Neural crest cell (in vitro differentiated cells): ENCODE results near the gene RABGAP1L. TPM values are rescaled to one million over a fixed set of nuclear protein-coding genes. Genes with fewer than 3 reads are reported as not detected.

ENCODE experiments used
- DNase-seq: peaks from one replicate; pipeline ENCODE4 v3.0.0; 2021; ENCODE audit warnings: low read depth, mixed read lengths, low spot score
- H3K27ac Mint-ChIP-seq: one replicate; pipeline ENCODE4 v1.8.0; 2021; ENCODE audit warnings: mild to moderate bottlenecking, mixed read lengths; ENCODE audit not compliant: unreplicated experiment
- H3K27me3 Mint-ChIP-seq: 2 replicates; pipeline ENCODE4 v1.8.0; 2021; ENCODE audit warnings: low read depth, mild to moderate bottlenecking, mixed read lengths
- H3K36me3 Mint-ChIP-seq: 2 replicates; pipeline ENCODE4 v1.8.0; 2021; ENCODE audit warnings: low read depth, mild to moderate bottlenecking, mixed read lengths
- H3K4me1 Mint-ChIP-seq: 2 replicates; pipeline ENCODE4 v1.8.0; 2021; ENCODE audit warnings: mixed read lengths
- H3K4me3 Mint-ChIP-seq: one replicate; pipeline ENCODE4 v1.8.0; 2021; ENCODE audit warnings: mild to moderate bottlenecking, mixed read lengths
- H3K9me3 Mint-ChIP-seq: 2 replicates; pipeline ENCODE4 v1.8.0; 2021; ENCODE audit warnings: mixed read lengths
- CTCF ChIP-seq: fragments of 200-600 bp; sonication (generic); conservative IDR thresholded peaks from 2 replicates; pipeline ENCODE4 v1.5.0; 2021; ENCODE audit warnings: antibody characterized with exemption, mild to moderate bottlenecking
- total RNA-seq: library from RNA; stranded (reverse); gene quantifications from 2 replicates; pipeline ENCODE4 v1.2.1, GENCODE V29; 2021

The RABGAP1L gene
- total RNA-seq, 1 donor from 2014 or later, result 25.6 TPM

DNA sequence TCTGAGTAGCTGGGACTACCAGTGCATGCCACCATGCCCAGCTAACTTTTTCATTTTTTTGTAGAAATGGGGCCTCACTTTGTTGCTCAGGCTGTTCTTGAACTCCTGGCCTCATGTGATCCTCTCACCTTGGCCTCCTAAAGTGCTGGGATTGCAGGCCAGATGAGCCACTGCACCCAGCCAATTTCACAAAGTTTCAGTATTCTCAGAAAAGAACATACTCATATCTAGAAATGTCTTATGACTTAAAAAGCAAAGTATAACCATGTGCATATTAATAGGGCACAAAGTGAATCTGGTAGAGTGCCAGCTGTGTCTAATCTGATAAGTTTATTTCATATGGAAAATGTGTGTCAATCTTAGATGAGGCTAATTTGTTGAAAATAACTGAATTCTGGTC is 752.9 kb downstream of the RABGAP1L start:
- H3K27me3 Mint-ChIP-seq, result no peaks in the 10 kb centered on the region
- H3K36me3 Mint-ChIP-seq, result no peaks in the 10 kb centered on the region
- no peak for TF ChIP-seq CTCF
- H3K27ac Mint-ChIP-seq, result no peak overlapping the region
- no peaks in the 10 kb centered on the region for H3K4me1 Mint-ChIP-seq
- H3K4me3 Mint-ChIP-seq, result no peak overlapping the region
- no peak for DNase-seq
- peaks cover 4% of the 10 kb centered on the region for H3K9me3 Mint-ChIP-seq

DNA sequence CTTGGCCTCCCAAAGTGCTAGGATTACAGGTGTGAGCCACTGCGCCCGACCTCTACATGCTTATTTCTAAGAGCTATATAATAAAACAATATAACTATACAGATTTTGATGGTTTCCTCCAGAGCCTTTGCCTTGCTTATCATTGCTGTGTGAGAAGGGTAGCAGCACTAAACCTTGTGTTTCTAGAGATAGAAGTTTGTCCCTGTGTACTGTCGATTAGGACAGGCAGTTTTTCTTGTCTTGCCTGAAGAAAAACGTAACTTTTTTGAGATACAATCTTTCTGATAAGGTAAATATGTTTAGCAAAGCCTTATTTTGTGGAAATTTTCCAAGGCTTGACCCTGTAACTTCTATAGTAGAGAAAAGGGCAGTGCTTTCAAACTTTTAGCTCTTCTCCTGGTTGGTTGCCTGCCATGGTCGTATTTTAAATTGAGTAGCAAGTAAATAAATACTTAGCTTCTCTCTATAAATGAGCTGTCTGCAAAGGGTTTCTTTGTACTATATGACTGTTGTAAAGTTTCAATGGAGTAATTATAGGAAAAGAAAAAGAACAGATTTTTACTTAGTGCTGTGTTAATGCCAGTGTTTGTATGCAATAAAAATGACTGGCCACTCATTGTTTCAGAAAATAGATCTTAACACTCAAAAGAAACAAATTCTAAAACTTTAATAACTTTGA is 754.0 kb downstream of the RABGAP1L start:
- Mint-ChIP-seq H3K4me1 (no peaks in the 10 kb centered on the region), H3K9me3 (no peaks in the 10 kb centered on the region), H3K36me3 (no peaks in the 10 kb centered on the region), H3K27me3 (no peaks in the 10 kb centered on the region), H3K4me3 (no peak overlapping the region), H3K27ac (no peak overlapping the region)
- DNase-seq, result no peak
- no peak for TF ChIP-seq CTCF

GRCh38 chr1:174914991-174915390 is 755.7 kb downstream of the RABGAP1L start:
- Mint-ChIP-seq H3K9me3 (peaks cover 1% of the 10 kb centered on the region), H3K4me3 (no peak overlapping the region), H3K27me3 (no peaks in the 10 kb centered on the region), H3K4me1 (no peaks in the 10 kb centered on the region), H3K36me3 (peaks cover 1% of the 10 kb centered on the region), H3K27ac (no peak overlapping the region)
- no peak for TF ChIP-seq CTCF
- no peak for DNase-seq

GRCh38 chr1:174916846-174917245 is 757.5 kb downstream of the RABGAP1L start:
- TF ChIP-seq CTCF, result no peak
- no peak overlapping the region for H3K27ac Mint-ChIP-seq

DNA sequence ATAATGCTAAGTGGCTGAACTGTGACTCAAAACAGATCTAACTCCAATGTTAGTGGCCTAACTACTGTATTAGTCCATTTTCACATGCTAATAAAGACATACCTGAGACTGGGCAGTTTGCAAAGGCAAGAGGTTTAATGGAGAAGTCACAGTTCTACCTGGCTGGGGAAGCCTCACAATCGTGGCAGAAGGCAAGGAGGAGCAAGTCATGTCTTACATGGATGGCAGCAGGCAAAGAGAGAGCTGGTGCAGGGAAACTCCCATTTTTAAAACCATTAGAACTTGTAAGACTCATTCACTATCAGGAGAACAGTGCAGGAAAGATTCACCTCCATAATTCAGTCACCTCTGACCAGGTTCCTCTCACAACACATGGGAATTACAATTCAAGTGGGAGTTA is 760.8 kb downstream of the RABGAP1L start:
- Mint-ChIP-seq H3K27me3 (no peaks in the 10 kb centered on the region), H3K4me3 (no peak overlapping the region), H3K27ac (no peak overlapping the region), H3K36me3 (peaks cover 3% of the 10 kb centered on the region), H3K9me3 (peaks cover 6% of the 10 kb centered on the region), H3K4me1 (no peaks in the 10 kb centered on the region)
- DNase-seq, result no peak
- TF ChIP-seq CTCF, result no peak

More at GRCh38 chr1:174916846-174917245, 757.5 kb downstream of the RABGAP1L start:
- DNase-seq, result no peak
- Mint-ChIP-seq H3K4me3 (no peak overlapping the region), H3K4me1 (no peaks in the 10 kb centered on the region), H3K27me3 (no peaks in the 10 kb centered on the region), H3K36me3 (peaks cover 3% of the 10 kb centered on the region), H3K9me3 (peaks cover 6% of the 10 kb centered on the region)
